Kidney capillary endothelial cell (primary cell): Measurements from ENCODE around the gene PRR30.

Experiments
- DNase-seq: peaks from one replicate; pipeline ENCODE4 v3.0.0-alpha.2; 2018; ENCODE audit warnings: low spot score

PRR30 gene

DNA sequence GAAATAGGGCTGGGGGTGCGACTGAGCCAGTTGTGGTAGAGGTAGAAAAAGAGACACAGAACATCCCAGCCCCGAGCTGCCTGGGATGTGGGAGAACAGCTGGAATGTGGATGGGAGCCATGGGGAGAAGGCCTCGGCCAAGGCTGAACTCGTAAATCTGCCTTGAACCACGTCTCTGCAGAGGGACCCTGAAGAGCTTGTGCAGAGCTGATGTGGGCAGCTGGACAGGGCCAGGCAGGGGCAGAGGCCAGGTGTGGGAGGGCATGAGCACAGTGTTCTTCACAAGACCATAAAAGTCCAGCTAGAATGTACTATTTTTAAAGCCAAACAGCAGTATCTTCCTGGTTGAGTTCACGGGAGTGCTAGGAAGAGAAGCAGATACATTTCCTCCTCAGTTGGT, 15.3 kb upstream of the PRR30 start:
- no peak for DNase-seq

DNA sequence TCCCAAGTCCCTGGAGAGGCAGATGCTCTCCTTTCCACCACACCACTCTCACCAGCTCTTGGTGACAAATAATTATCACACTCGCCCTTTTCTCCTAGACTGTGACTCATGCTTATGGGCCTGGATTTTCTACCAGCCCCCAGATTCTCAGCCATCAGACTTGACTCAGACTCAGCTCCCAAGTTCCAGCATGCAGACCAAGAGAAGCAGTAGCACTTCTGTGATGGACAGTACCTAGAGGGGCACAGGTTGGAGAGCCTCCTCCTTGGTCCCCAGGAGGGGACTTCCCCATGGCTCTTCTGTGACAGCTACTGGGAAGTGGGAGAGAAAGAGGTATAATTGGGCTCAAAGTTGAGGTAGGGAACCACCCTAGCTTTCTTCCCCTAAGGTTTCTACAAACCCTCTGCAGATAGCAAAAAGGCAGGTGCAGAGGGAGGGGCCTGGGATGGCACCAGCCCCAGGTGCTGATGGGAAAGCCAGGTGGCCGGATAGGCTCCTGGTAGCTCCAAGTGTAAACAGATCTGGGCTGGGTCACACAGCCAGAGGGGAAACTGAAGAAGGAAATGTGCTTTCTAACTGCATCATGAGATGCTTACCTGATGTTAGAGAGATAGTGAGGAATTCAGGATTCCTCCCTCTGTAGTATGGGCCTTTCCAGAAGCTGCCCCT, 13.7 kb upstream of the PRR30 start:
- peak; percentile 26 for DNase-seq

DNA sequence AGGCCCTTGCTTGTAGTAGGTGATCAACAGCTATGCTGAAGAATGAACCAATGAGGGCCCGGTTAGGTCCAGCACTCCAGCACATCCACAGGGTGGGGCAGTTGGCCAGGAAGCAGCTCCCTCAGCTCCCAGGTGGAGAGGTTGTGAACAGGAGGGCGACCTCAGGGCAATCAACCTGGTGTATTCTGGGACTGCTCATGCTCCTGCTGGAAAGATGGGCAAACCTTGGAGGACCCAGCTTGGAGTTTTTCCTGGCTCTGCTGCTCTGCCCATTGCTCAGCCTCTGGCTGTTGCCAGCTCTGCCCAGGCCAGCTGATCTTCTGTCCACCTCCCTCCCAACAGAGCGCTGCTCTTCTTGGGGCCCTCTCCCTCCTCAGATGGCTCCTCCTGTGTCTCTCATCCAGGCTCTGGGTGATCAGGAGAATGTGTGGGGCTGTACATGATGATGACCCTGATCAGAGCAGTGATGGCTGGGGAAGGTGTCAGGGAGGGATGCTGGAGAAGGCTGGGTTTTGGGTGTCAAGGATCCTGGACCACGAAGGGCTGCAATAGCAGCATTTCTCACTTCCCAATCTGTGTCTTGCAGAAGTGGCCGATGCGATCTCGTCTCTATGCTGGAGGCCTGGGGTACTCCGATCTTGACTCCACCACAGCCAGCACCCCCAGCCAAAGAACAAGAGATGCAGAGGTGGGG, 13.0 kb upstream of the PRR30 start:
- DNase-seq = no peak

DNA sequence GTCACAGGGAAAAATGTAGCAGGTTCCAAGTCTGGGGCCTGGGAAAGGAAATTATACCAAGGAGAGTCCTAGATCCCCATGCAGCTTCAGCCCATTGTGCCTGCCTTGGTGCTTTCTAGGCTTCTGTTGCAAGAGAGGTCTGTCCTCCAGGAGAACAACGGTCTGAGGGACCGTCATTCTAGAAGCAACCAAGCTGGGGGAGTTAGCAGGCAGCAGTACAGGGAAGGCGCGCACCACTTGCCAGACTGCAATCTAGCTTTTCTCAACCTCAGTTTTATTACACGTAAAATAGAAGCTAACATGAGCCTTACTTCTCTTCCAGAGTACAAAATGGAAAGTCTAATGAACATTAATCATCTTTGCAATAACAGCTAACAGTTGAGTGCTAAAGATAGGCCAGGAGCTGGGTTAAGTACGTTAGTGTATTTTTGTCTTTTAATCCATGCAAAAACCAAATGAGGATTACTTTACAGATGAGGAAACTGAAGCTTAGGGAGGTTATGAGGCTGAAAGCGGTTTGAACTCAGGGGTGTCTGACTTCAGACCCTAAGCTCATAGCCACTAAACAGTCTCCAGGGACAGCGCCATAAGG, 11.5 kb upstream of the PRR30 start:
- no peak for DNase-seq

DNA sequence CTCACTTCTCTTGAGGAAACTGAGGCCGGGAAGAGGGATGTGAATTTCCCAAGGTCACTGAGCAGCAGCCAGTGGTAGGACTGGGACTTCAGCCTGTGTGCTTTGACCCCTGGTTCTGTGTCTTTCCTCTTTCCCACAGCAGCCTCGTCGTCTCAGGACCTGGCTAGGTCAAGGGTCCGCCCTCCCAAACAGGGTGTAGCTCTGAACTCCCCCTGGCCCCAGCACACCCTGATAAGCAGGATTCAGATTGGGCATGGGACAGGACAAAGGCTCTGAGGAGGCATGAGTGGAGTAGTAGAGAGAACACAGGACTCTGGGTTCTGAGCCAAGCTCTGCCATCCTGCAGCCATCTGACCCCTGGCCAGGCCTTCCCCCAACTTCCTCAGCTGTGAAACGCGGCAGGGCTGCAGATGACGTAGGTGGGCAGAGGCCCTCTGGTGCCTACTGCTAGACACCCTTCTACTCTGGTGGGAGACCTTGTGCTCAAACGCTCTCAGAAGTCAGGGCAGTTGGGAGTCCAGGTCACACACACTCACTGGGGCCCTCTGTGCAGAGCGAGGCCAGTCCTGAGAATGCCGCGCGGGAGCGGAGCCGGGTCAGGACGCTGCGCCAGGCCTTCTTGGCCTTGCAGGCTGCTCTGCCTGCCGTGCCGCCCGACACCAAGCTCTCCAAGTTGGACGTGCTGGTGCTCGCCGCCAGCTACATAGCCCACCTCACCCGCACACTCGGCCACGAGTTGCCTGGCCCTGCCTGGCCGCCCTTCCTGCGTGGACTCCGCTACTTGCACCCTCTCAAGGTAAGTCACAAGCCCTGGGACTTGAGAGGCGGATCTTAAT, 10.6 kb upstream of the PRR30 start:
- no peak for DNase-seq

DNA sequence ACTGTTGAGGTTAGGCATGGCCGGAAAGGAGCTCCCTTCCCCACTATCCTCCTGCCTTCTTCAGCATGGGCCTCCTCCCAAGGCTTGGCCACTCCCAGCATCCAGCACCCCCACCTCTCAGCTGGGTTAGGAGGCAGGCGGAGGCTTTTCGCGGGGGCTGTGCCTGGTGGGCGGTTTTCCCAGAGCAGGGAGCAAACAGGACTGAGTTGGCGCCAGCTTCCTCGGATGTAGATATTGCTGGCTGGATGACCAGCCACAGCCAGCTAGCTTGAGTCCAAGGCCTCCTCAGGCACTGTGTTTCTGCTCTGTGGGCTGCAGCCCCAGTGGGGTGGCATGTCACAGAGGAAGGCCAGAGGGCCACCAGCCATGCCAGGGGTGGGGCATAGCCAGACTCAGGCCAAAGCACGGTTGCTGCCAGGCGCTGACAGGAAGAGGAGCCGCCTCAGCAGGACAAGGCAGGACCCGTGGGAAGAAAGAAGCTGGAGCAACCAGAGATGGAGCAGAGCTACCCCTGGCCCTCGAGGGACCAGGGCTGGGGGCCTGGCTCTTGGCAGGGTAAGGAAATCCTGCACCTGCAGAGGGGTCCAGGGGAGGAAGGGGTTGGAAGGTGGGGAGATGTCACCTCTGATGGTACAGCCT, 9.7 kb upstream of the PRR30 start, which contains the start of gene TCF23:
TCF23 (plus strand) TSS at position 204 of the 639 bp plus-strand sequence; CDS start at position 334, 130 bp downstream.
- no peak for DNase-seq

DNA sequence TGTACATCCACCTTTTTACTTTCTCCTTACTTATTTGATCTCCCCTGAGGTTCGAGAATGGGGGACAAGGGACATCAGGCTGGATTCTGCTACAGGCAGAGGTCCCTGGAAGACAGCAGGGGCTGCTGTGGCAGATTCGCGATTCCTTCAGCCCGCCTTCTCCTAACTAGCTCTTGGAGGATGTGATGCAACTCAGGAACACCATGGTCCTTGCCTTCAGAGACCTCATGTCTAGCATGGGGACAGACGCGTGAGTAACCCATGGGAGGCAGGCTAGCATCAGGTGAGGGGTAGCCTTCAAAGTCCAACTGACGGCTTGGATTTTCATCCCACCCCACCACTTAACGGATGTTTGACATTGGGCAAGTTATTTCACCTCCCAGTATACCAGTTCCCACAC, 8.7 kb upstream of the PRR30 start:
- no peak for DNase-seq

DNA sequence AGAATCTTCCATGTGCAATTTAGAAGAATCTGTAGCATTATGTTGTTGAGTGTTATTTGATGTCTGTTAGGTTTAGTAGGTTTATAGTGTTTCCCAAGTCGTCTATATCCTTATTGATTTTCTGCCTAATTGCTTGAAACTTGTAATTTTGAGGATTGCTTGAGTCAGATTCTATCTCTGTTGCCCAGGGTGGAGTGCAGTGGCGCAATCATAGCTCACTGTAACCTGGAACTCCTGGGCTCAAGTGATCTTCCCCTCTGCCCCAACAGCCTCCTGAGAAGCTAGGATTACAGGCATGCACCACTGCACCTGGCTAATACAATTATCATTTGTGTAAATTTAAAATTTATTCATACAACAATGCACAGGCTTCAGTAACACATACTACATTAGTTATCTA, 6.5 kb upstream of the PRR30 start:
- no peak for DNase-seq

DNA sequence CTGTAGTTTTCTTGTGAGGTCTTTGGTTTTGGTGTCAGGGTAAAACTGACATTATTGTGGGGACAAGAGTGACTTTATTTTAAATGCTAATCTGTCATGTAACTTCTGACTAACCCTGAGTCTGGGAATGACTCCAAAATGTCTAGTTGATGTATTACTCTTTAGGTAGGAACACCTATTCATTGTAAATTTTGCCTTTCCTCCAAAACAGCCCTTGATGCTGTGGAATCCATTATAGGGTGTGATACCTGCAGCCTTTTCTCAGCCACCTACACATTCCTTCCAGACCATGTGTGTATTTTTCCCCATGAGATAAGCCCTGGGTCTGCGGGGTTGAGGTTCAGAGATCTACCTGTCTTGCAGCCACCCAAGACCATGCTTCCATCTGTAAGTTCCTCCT, 4.1 kb upstream of the PRR30 start:
- no peak for DNase-seq

DNA sequence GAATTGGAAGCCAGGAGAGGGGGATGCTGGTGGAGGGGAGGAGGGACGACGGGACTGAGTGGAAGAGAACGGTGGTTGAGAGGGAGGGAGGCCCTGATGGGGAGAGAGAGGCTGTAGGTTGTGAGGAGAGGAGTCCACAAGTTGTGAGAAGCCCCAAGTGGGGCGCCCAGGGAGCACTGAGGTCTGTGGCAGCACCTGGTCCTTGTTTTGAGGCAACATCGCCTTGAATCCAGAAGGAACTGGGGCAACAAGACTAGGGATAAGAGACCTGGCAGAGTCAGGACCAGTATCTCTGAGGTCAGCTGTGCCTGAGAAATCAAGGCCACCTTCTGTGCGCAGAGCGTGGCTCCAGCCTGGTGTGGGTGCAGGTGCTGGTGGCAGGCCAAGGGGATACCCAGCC, 1.1 kb downstream of the PRR30 start:
- no peak for DNase-seq

DNA sequence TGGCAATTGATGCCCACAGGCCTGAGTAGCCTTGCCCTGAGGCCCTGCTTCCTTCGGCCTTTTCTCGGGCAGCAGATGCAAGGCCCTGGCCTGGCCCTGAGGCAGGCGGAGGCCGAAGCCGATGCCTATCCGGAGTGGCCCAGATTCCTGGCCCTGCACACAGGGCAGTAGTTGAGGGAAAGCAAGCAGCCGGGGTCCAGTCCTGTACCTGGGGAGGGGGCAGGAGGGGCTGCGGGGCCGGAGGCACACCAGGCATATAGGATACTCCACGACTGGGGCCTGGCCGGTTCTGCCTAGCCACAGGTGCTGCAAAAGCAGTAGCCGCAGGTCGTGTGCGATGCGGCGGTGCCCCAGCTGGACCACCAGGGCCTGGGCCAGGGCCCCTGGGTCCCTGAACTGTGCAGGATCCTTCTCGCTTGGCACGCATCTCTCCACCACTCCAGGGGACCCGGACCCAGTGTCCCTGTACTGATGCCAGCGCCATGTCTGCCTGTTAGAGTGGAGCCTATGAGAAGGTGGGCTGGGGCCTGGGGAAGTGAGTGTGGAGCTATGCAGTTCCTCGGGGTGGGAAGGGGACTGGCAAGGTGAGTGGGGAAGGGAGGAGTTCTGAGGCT, 1.8 kb downstream of the PRR30 start:
- no peak for DNase-seq

DNA sequence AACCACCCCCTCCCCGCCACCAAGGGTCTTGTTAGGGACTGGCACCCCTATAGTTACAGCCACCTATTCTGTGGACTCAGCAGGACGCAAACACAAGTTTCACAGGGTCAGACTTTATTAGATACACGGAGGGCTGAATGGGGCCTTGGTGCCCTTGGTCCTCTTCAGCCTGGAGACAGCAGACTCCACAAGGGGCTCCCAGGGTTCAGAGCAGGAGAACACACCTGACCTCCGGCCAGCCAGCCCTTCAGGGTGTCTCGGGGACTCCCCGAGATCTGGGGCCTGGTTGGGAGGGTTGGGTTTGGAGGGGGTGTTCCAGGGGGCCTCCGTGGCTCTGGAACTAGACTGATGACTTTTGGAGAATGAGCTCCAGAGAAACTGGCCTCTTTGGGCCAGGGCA, 2.5 kb downstream of the PRR30 start:
- DNase-seq = no peak

DNA sequence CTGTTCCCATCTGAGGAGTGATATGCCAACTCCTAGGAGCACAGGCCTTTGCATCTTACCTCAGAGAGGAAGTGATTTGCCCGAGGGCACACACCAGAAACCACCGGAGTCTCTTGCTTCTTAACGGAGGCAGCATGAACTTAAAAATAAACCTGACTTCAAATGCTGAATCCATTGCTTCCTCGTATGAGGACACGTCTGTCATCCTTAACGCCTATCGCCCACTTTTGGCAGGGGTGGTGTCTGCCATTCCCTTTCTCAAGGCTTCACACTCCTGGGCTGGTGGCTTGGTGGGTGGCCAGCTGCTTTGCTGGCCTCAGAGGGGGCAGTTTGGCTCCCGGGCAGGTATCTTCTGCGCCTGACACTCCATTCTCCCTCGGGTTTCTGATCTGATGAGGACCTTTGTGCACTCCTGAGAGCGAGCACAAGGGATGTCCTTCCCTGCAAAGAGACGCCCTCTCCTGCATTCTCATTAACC, 3.7 kb downstream of the PRR30 start:
- no peak for DNase-seq

DNA sequence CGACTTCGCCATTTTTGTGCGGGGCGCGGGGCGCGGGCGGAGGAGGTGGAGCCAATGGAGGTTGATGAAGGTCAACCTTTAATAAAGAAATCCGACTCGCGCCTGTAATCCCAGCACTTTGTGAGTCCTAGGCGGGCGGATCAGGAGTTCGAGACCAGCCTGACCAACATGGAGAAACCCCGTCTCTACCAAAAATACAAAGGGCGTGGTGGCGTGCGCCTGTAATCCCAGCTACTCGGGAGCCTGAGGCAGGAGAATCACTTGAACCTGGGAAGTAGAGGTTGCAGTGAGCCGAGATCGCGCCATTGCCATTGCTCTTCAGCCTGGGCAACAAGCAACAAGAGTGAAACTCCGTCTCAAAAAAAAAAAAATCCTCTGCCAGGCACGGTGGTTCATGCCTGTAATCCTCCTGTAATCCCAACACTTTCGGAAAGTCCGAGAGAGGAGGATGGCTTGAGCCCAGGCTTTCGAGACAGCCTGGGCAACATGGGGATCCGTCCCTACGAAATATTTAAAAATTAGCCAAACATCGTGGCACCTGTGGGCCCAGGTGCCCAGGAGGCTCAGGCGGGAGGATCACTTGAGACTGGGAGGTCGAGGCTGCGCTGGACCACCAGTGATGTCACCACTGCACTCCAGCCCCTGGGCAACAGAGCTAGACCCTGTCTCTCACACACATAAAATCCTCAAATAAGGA, 4.3 kb downstream of the PRR30 start:
- no peak for DNase-seq

DNA sequence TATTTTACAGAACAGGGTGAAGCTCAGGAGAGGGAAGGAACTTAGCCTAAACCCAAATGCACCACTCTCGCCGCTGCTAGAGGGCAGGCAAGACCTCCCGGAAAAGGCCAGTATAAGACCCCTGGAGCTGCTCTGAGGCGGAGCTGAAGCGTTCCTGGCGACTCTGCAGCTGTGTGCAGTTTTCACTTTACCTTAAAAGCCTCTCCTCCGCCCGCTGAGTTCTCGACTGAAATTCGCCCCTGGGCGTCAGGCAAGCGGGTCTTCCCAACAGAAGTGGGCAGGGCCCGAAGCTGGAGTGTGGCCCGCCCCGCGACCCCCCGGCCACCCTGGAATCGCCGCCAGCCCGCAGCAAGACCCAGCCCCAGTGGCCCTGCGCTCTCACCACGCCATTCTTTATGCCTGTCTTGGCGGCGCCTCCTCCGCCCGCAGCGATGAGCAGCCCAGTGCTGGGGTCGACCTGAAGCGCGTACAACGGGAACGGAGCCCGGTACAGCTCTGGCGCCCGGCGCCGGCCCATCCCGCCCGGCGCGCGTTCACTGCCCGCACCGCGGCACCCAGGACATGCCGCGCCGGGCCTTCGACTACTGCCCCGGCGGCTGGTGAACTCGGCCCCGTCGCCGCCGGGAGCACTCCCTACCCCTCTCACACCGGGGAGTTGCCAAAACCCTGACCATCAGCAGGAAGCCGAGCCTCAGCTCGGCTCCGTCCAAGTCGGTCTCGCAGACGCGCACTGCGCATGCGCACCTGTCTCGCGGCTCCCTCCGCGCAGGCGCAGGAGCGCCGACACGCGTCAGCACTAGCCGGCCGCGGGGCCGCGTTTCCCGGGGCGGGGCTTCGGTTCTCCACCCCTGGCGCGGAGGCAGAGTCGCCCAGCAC, 5.1 kb downstream of the PRR30 start, which contains the start of gene PREB:
PREB (minus strand) TSS at position 732 of the 876 bp plus-strand sequence; CDS start at position 517, 215 bp downstream.
- peak; percentile 97 for DNase-seq

DNA sequence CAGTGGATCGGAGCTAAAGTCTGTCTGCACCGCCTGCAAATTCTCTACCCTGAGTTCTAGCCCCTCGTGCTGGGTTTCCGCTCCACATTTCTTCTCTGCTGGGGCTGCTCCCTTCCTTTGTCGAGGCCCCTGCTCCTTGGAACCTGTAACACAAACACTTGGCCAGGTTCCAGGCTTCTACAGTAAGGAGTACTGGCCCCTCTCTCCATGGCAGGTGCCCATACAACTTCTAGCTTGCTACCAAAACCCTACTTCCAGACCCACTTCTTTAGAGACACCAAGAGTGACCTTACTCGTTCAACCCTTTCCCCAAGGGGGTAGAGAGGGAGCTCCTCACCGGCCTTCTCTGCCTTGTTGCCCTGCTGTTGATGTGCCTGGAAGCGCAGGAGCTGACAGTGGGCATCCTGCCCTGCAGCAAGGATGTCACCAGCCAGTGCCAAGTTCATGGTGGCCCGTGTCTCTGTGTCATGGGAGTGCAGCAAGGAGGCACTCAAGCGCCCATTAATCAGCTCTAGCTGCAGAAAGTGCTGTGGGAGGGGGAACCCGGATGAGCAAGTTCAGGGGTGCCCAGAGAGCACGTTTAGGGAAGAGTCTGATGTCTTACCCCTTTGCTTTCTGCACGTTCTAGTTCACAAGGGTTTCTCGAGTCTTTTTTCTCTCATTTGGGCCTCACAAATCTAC, 5.9 kb downstream of the PRR30 start:
- DNase-seq = peak; percentile 31

DNA sequence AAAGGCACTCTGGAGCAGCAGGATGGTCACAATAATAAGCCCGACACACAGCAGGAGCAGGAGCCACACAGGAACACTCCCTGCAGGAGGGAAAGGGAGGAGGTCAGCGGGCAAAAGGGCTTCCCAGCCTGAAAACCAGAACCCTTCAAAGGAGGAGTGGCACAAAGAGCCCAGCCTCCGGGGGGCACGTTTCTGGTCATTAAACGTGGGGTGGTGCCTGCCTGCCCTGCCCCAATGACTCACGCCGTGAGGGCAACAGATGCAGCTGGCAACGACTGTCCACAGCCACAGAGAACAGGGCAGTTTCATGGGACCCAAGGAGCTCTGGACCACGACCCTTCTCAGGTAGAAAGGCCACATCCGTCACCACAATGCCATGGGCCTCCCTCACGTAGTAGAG, 7.8 kb downstream of the PRR30 start:
- no peak for DNase-seq

DNA sequence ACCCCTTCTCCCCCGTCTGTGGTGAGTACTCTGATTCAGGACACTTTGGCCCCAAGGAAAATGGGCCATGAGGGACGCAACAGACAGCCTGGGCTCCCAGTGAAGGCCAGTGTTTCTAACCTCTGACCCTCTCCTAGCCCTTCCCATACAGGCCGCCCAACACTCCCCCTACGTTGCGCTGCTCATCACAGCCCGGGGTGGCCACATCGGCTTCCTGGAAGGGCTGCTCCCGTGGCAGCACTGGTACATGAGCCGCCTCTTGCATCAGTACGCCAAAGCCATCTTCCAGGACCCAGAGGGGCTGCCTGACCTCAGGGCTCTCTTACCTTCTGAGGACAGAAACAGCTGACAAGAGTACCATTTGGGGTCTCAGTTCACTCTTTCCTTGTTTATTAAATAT, 8.8 kb downstream of the PRR30 start:
- no peak for DNase-seq
